NCI-H128 (cell line): ENCODE results near the gene NQO1.

ENCODE experiments used
- DNase-seq: peaks from one replicate; lab custom pipeline; 2025; ENCODE audit not compliant: unreplicated experiment; lab: John Stamatoyannopoulos, UW

NQO1 gene

GRCh38 chr16:69707920-69708683 is 18.3 kb downstream of the NQO1 start:
- no peak for DNase-seq

- no peak for DNase-seq
Observed at GRCh38 chr16:69706975-69707340, 19.4 kb downstream of the NQO1 start.

- no peak for DNase-seq
Observed at GRCh38 chr16:69706256-69706974, 19.9 kb downstream of the NQO1 start.

DNA sequence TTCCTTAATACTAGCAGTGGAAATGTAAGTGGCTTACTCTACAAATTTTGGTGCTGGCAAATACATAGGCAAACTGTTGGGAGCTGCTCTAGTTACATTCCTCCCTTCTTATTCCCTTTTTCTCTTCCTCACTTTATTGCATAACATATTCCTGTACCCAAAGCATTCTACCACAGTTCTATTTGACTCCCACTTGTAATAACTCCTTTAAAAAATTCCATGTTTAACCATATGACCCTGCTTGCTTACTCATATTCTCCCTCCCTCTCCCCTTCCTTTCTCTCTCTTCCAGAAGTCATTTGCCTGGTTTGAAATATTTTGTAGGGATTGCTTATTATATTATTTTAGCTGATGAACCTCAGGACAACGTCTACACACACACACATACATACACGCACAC is 22.7 kb downstream of the NQO1 start:
- DNase-seq: no peak

GRCh38 chr16:69701866-69702265 is 24.5 kb downstream of the NQO1 start:
- DNase-seq: no peak

GRCh38 chr16:69701452-69701851 is 24.9 kb downstream of the NQO1 start:
- no peak for DNase-seq

DNA sequence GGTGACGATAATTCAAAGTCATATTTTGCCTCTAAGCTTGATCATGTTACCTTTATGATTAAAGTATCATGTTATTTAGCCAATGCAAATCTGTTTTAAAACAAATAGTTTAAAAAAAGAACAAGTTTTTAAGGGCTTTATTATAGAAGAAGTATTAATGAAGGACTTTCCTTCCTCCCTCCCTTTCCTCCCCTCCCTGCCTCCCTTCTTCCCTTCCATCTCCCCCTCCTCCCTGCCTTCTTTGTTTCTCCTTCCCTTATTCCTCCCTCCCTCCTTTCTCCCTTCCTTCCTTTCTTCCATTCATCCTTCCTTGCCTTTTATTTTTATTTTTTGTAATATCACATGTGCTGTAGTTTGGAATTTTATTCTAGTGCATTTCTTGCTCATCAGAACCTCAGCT is 26.4 kb downstream of the NQO1 start:
- DNase-seq: no peak

DNA sequence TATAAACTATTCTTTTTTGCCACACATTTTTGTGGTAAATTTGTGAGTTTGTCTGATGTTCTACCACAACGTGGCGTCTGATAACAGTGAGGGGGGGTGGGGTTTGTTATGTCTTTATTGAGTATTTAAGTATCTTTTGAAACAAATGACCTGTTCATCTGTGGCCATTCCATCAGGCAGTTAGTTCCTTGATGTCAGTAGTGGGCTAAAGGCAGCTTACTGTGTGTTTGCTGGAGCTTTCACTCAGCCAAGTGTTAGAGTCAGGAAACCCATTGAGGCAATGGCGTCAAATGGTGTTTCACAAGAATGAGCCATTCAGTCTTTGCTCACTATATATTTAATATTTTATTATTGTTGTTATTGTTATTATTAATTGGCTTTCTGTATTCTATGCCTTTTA is 28.0 kb downstream of the NQO1 start:
- DNase-seq: no peak

DNA sequence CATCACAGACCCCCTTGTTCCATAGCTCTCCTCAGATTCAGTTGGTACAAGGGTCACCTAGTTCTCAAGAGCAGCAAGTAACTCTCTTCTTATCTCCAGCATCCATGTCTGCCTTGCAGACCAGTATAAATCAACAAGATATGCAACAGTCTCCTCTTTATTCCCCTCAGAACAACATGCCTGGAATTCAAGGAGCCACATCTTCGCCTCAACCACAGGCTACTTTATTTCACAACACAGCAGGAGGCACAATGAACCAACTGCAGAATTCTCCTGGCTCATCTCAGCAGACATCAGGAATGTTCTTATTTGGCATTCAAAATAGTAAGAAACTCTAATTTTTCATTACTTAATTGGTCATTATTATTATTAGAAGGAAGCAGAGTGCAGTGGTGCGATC is 32.4 kb downstream of the NQO1 start:
- no peak for DNase-seq

GRCh38 chr16:69691980-69692911 is 34.1 kb downstream of the NQO1 start:
- no peak for DNase-seq

DNA sequence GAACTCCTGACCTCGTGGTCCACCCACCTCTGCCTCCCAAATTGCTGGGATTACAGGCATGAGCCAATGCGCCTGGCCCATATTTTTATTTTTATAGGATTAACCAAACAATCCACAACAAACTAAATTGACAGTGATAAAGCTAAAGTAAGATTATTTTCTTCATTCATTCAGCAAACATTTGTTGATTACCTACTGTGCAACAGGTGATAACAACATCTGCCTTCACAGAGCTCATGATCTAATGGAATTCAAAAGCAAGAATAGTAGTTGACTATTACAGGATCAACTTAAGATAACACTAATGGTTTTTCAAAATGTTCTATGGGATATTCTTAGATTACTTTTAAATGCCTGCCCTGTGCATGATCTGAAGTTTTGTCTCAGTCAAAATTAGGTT is 37.8 kb downstream of the NQO1 start:
- no peak for DNase-seq

- DNase-seq: no peak
Observed at GRCh38 chr16:69680358-69680757, 46.0 kb downstream of the NQO1 start.

DNA sequence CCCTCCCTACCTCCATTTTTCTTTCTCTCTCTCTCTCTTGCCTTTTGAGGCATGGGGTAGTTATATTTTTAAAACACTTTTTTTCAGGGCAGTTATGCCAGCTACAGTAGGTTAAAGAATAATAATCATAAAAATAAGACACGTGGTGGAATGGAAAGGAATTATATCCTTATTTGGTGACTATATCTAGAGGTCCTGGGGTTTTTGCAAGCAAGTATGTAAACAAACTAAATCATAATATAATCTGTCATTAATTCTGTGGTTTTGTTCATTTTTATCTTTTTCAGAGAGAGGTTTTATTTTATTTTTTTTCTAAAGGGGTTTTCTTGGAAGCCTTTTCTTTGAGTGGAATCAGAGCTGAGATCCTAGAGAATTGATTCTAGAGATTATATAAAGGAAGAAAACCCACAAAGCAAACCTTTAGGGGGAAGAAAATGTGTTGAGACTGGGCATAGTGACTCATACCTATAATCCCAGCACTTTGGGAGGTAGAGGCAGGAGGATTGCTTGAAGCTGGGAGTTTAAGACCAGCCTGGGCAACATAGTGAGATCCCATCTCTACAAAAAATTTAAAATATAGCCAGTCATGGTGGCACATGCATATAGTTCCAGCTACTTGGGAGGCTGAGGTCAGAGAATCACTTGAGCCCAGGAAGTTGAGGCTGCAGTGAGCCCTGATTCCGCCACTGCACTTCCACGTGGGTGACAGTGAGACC is 53.2 kb downstream of the NQO1 start:
- no peak for DNase-seq

DNA sequence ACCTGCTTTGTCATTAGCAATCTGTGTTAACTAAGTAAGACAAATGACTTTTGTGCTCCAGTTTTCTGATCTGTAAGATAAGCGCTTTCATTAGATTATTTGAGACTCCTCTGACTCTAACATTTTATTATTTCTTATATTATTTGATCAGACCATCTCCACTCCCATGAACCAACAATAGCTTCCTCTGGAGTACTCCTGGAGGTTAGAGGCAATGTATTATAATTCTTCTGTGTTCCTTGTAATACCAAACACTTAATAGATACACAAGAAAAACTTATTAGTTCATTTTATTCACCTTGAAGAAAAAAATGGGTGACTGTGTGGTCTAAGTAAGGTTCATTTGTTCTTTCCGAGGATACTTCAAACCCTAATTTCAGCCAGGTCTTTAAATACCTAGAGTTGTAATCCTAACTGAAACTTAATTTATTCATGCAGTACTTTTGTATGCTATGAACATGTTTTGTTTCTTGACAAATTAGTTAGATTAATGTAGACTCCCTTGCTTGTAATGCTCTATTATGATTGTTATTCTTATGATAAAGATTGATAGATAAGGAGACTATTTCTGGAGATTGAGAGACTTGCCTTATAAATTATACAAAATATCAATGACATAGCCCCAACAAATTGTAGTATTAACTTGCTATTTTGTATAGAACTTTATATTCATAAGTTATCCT is 53.9 kb downstream of the NQO1 start:
- no peak for DNase-seq

DNA sequence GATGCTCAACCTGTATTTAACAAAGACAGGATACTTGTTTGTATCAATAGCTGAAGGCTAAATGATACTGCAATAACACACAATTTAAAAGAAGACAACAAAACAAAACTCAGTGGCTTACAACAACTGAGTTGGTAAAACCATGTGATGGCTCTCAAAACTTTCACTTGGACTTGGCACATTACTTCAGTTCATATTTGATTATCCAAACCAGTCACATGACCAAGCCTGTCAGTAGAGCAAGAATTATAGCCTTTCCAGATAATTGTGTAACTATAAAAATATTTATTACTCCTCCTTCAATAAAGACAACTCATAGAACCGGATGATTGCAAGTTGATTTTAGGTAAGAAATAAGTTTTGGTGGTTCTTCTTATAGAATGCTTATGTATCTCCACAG is 56.8 kb downstream of the NQO1 start:
- DNase-seq: no peak

- DNase-seq: no peak
Observed at GRCh38 chr16:69663846-69664245, 62.5 kb downstream of the NQO1 start.

- DNase-seq: no peak
Observed at GRCh38 chr16:69662901-69663300, 63.5 kb downstream of the NQO1 start.

- DNase-seq: no peak
Observed at GRCh38 chr16:69660166-69660565, 66.2 kb downstream of the NQO1 start.
